K562 treated with DMSO at 1 percent for 48 hours (cell line): ENCODE data around the gene KCTD5. TPM values are rescaled to one million over a fixed set of nuclear protein-coding genes. Genes with fewer than 3 reads are reported as not detected.

Experiments
- total RNA-seq: library from RNA; unstranded; fragments of 300-600 nt; gene quantifications from 2 replicates; pipeline ENCODE4 v1.2.3, GENCODE V29; 2022; ENCODE audit warnings: low replicate concordance; ENCODE audit errors: extremely low read depth

KCTD5 gene, protein sequence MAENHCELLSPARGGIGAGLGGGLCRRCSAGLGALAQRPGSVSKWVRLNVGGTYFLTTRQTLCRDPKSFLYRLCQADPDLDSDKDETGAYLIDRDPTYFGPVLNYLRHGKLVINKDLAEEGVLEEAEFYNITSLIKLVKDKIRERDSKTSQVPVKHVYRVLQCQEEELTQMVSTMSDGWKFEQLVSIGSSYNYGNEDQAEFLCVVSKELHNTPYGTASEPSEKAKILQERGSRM
- total RNA-seq = not detected in 2 replicates

DNA sequence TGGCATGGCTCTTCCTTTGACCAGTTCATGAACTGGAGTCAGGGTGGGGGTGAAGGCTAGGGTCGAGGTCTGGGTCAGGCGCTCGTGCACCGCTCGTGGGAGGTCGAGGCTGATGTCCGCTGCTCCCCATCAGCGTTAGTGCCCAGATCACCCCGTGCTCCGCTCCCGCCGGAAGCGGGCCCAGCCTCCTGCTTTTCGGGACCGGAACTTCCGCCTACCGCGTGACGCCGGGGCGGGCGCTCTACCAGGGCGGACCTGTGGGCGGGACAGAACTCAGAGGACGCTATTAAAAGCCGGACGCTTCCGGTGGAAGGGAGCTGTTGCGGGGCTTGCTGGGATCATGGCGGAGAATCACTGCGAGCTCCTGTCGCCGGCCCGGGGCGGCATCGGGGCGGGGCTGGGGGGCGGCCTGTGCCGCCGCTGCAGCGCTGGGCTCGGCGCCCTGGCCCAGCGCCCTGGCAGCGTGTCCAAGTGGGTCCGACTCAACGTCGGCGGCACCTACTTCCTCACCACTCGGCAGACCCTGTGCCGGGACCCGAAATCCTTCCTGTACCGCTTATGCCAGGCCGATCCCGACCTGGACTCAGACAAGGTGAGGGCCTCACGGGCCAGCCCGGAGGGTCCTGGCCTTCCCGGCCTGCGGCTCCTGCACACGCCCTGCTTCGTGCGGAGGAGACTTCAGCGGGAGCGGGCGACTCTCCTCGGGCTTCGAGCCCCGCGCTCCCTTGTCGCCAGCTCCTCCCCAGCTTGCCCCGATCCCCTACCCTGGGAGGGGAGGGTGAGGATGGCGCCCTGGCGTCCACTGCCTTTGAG, at the start of gene KCTD5:
KCTD5 (plus strand) TSS at position 315 of the 813 bp plus-strand sequence; CDS start at position 341, 26 bp downstream.

DNA sequence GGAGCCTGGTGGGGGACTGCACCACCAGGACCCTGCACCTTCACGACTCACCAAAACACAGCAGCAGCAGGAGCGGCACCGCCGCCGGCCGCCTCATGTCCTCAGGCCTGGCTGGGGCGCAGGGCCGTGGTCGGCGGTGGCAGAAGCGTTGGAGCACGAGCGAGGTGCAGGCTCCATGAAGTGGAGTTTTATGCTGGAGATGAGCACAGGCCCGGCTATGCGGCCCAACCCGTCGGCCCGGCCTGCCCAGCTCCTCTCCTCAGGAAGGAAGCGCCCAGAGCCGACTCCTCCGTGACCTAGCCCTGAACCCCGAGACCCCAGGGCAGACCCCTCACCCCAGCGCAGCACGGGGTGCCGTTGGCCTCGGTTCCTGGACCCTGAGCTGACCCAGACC, 37.7 kb downstream of the KCTD5 start, which contains the start of gene PRSS27:
PRSS27 (minus strand) TSS at position 161 of the 394 bp plus-strand sequence; CDS start at position 97, 64 bp downstream.

DNA sequence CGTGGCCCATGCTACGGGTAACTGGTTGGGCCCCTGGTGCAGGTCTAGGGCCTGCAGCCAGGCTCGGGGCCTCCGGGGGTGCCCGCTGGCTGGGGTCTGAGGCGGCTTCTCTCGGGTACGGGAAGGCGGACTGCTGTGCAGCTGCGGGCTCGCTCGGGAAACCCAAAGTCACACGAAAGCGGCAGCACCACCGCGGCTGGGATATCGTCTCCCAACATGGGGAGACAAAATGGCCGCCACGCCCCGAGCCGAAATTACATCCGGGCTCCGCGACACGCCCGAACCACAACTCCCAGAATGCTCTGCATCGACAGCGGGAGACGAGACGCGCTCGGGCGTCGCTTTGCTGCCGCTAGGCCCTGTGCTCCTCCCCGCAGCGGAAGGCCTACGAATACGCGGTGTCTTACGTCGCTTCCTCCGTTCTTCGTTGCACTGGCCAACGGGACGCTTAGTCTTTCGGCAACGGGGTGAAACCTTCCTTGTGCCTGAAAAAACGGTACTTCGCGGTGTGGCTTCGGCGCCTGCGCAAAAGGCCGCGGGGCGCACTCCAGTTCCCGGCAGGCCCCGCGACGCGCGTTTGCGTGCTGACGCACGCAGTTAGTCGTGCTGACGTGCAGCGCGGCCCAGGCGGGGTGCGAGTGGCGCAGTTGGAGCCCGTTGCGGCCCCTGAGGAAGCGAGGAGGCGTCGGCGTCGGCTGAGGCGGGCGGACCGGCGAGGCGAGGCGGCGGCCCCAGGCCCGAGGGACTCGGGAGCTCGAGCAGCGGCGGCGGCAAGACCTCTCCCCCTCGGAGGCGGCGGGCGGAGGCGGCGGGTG, 69.9 kb downstream of the KCTD5 start, which contains the start of gene SRRM2:
SRRM2 (plus strand) TSS at position 604 of the 815 bp plus-strand sequence. CDS start 3,727 bp downstream, outside the sequence.

Other genes with a start within 250 kb of the KCTD5 start
- not detected in 2 replicates for gene TEDC2, start 222.4 kb upstream of the KCTD5 start, total RNA-seq
- not detected in 2 replicates for gene NTN3, start 211.2 kb upstream of the KCTD5 start, total RNA-seq
- gene TBC1D24, start 207.4 kb upstream of the KCTD5 start, total RNA-seq = not detected in 2 replicates
- gene ATP6V0C, start 168.6 kb upstream of the KCTD5 start, total RNA-seq = not detected in 2 replicates
- gene AMDHD2, start 162.2 kb upstream of the KCTD5 start, total RNA-seq = not detected in 2 replicates
- gene CEMP1, start 151.1 kb upstream of the KCTD5 start, total RNA-seq = not detected in 2 replicates
- not detected in 2 replicates for gene PDPK1, start 144.5 kb upstream of the KCTD5 start, total RNA-seq
- not detected in 2 replicates for gene PRSS27, start 37.7 kb downstream of the KCTD5 start, total RNA-seq
- 132 TPM in 1 of 2 replicates, not detected in the other for gene SRRM2, start 70.1 kb downstream of the KCTD5 start, total RNA-seq
- not detected in 2 replicates for gene ELOB, start 94.8 kb downstream of the KCTD5 start, total RNA-seq
- not detected in 2 replicates for gene PRSS33, start 105.0 kb downstream of the KCTD5 start, total RNA-seq
- gene PRSS41, start 115.9 kb downstream of the KCTD5 start, total RNA-seq = not detected in 2 replicates
- gene PRSS21, start 134.7 kb downstream of the KCTD5 start, total RNA-seq = not detected in 2 replicates
- not detected in 2 replicates for gene ZG16B, start 147.8 kb downstream of the KCTD5 start, total RNA-seq
- gene PRSS22, start 175.6 kb downstream of the KCTD5 start, total RNA-seq = not detected in 2 replicates
- not detected in 2 replicates for gene FLYWCH2, start 200.7 kb downstream of the KCTD5 start, total RNA-seq
- gene FLYWCH1, start 229.4 kb downstream of the KCTD5 start, total RNA-seq = not detected in 2 replicates